GM12892 (cell line): ENCODE data around the gene CLECL1.

Experiments used
- POLR2A ChIP-seq: IDR thresholded peaks from 2 replicates; pipeline ENCODE4 v1.6.1; 2011; ENCODE audit warnings: low read depth, low read length, control low read depth
- POLR2AphosphoS5 ChIP-seq: IDR thresholded peaks from 2 replicates; pipeline ENCODE4 v1.6.1; 2011; ENCODE audit warnings: low read depth, low read length, control low read depth

- no peak for TF ChIP-seq POLR2AphosphoS5
- TF ChIP-seq POLR2A, result no peak
Measured at GRCh38 chr12:9755035-9755434, 22.1 kb upstream of the CLECL1 start.
